Testis (tissue), 2 donors: ENCODE results near the gene FAM221B.

ENCODE experiments used
- CTCF ChIP-seq, 3 experiments: fragments of 450-650 bp in 2 of 3; fragments of 200-600 bp in 1 of 3; sonication (generic) in 1 of 3; IDR thresholded peaks; one replicate each; pipeline ENCODE4 v1.5.1; 2016 to 2019; ENCODE audit warnings: antibody characterized with exemption in 3 of 3, mild to moderate bottlenecking in 2 of 3, moderate library complexity in 1 of 3
- POLR2A ChIP-seq: fragments of 450-650 bp; IDR thresholded peaks from one replicate; pipeline ENCODE4 v1.6.1; 2017; ENCODE audit warnings: antibody characterized with exemption, mild to moderate bottlenecking, moderate library complexity

GRCh38 chr9:35798658-35799374 is 29.7 kb downstream of the FAM221B start:
- TF ChIP-seq CTCF (IDR thresholded peaks at IDR 0.05) (no peak), POLR2A (no peak)
